GM12878 (cell line): Measurements from ENCODE around the gene CAV2. TPM values are rescaled to one million over a fixed set of nuclear protein-coding genes. Genes with fewer than 3 reads are reported as not detected.
A peak's percentile ranks its signal among the peaks of the same experiment; 100 is the strongest.

Experiments
- ATAC-seq: fragments of 200-7000 bp; cut with Tn5 transposase; 3 replicates; pipeline ENCODE4 v1.9.1; 2020; ENCODE audit warnings: mild to moderate bottlenecking, moderate library complexity
- BruUV-seq: library from RNA; stranded (reverse); fragments of 400-500 nt; replicated peaks from 2 replicates; lab custom pipeline; 2021; lab: Mats Ljungman, UMichigan
- CTCF ChIA-PET: fragments of 300-600 bp; sonication (Branson Sonifier 250); formaldehyde crosslinking; extraction: SDS; loops from one replicate; lab custom pipeline; 2021; ENCODE audit warnings: inconsistent platforms; lab: Yijun Ruan, JAX
- POLR2A ChIA-PET: fragments of 350-600 bp; formaldehyde crosslinking; extraction: SDS; loops from one replicate; lab custom pipeline; 2021; ENCODE audit warnings: inconsistent platforms; lab: Charles Lee
- RAD21 ChIA-PET: fragments of 300-600 bp; sonication (Branson Sonifier 250); formaldehyde crosslinking; loops from one replicate; lab custom pipeline; 2023; ENCODE audit warnings: antibody characterized with exemption; ENCODE audit not compliant: unreplicated experiment; lab: Charles Lee
- SMC1A ChIA-PET: fragments of 300-600 bp; sonication (Branson Sonifier 250); formaldehyde crosslinking; loops from one replicate; lab custom pipeline; 2023; ENCODE audit not compliant: unreplicated experiment, uncharacterized antibody; lab: Charles Lee
- DNase-seq: peaks from one replicate; pipeline ENCODE4 v3.0.0-alpha.2; 2011; ENCODE audit warnings: low read depth, low spot score
- FAIRE-seq: peaks from 3 replicates; lab custom pipeline; 2011; peaks lifted over from hg19 to GRCh38; lab: Jason Lieb, UNC
- H2AFZ ChIP-seq: 2 replicates; pipeline ENCODE4 v1.6.0; 2011; ENCODE audit warnings: low read depth, low read length, control low read depth; ENCODE audit not compliant: control insufficient read depth
- H3K27ac ChIP-seq: 2 replicates; pipeline ENCODE4 v1.5.1; 2011; ENCODE audit warnings: control low read depth; ENCODE audit not compliant: control insufficient read depth, insufficient read depth
- H3K27me3 ChIP-seq, 2 experiments: replicated peaks in 1 of 2; 2 replicates each; pipeline versions ENCODE4 v1.6.0 to v1.6.1; 2011; ENCODE audit warnings: low read length in 1 of 2; ENCODE audit not compliant: control insufficient read depth in 2 of 2, insufficient read depth in 2 of 2
- H3K36me3 ChIP-seq, 2 experiments: 2 replicates each; pipeline ENCODE4 v1.5.1; 2011; ENCODE audit warnings: low read length in 1 of 2; ENCODE audit not compliant: control insufficient read depth in 2 of 2, insufficient read depth in 2 of 2
- H3K4me1 ChIP-seq: 2 replicates; pipeline ENCODE4 v1.6.1; 2011; ENCODE audit warnings: mild to moderate bottlenecking, low read length, moderate library complexity, mixed read lengths; ENCODE audit not compliant: control insufficient read depth, insufficient read depth
- H3K4me2 ChIP-seq: 2 replicates; pipeline ENCODE4 v1.6.0; 2011; ENCODE audit warnings: control low read depth; ENCODE audit not compliant: control insufficient read depth, insufficient read depth
- H3K4me3 ChIP-seq: fragments of 200-600 bp; sonication (generic); 2 replicates; pipeline ENCODE4 v1.5.1; 2016
- H3K79me2 ChIP-seq: 2 replicates; pipeline ENCODE4 v1.6.0; 2011; ENCODE audit warnings: low read length; ENCODE audit not compliant: control insufficient read depth, insufficient read depth
- H3K9ac ChIP-seq: 2 replicates; pipeline ENCODE4 v1.8.0; 2011; ENCODE audit warnings: low read length, control low read depth, mixed read lengths; ENCODE audit not compliant: control insufficient read depth, insufficient read depth
- H3K9me3 ChIP-seq: replicated peaks from 3 replicates; pipeline ENCODE4 v1.5.1; 2011; ENCODE audit warnings: mild to moderate bottlenecking, low read length; ENCODE audit not compliant: control insufficient read depth, insufficient read depth
- H4K20me1 ChIP-seq: 2 replicates; pipeline ENCODE4 v1.6.0; 2011; ENCODE audit not compliant: control insufficient read depth, insufficient read depth
- EZH2 ChIP-seq: IDR thresholded peaks from 2 replicates; pipeline ENCODE4 v1.6.1; 2012; ENCODE audit warnings: low read depth, mild to moderate bottlenecking, control low read depth, inconsistent platforms, low read length, borderline replicate concordance; ENCODE audit not compliant: control insufficient read depth
- FOS ChIP-seq: IDR thresholded peaks from 3 replicates; pipeline ENCODE4 v1.6.1; 2011; ENCODE audit warnings: borderline replicate concordance; ENCODE audit not compliant: insufficient read length; ENCODE audit errors: extremely low read depth
- IKZF2 ChIP-seq, 2 experiments: fragments of 450-650 bp; IDR thresholded peaks; 2 replicates each; pipeline ENCODE4 v1.6.1; 2017; ENCODE audit warnings: mild to moderate bottlenecking in 2 of 2, moderate library complexity in 2 of 2
- RUNX3 ChIP-seq: IDR thresholded peaks from 2 replicates; pipeline ENCODE4 v1.6.1; 2012; ENCODE audit warnings: low read length, inconsistent platforms
- SP1 ChIP-seq: IDR thresholded peaks from one replicate; pipeline ENCODE4 v1.6.1; 2011; ENCODE audit warnings: low read depth, low read length
- SREBF1 ChIP-seq: IDR thresholded peaks from 2 replicates; pipeline ENCODE4 v1.6.1; 2012; ENCODE audit warnings: mild to moderate bottlenecking, low read length
- TARDBP ChIP-seq: IDR thresholded peaks from 2 replicates; pipeline ENCODE4 v1.6.1; 2016; ENCODE audit warnings: borderline replicate concordance
- ZNF24 ChIP-seq: fragments of 450-650 bp; IDR thresholded peaks from 2 replicates; pipeline ENCODE4 v1.6.1; 2017; ENCODE audit warnings: antibody characterized with exemption, mild to moderate bottlenecking
- ZZZ3 ChIP-seq: IDR thresholded peaks from 2 replicates; pipeline ENCODE4 v1.6.1; 2011; ENCODE audit warnings: low read depth; ENCODE audit not compliant: control insufficient read depth, insufficient read length
- WGBS: methylation state at CpG from one replicate; pipeline ENCODE4 v1.1.6; 2016; ENCODE audit warnings: low lambda C conversion rate; ENCODE audit not compliant: insufficient replicate concordance, insufficient coverage; ENCODE audit errors: missing lambda C conversion rate; 5-methylcytosine and 5-hydroxymethylcytosine counted together
- in situ Hi-C: fragments of 300-500 bp; cut with MboI; formaldehyde crosslinking; loops from 9 replicates; pipeline ENCODE4 v1.14.3; 2018; ENCODE audit warnings: mixed read lengths
- intact Hi-C: fragments of 100-400 bp; cut with micrococcal nuclease; formaldehyde crosslinking; loops from one replicate; pipeline ENCODE4 v1.14.2; 2022; ENCODE audit not compliant: unreplicated experiment
- polyA plus RNA-seq, 11 experiments: library from polyadenylated mRNA; depleted of rRNA in 4 of 11; unstranded in 6 of 11; stranded (reverse) in 5 of 11; fragments of >200 nt; fragmentation: Nextera tagmentation in 4 of 11; fragmentation: Illumina TruSeq in 1 of 11; extraction: Ambion mirVana in 4 of 11; extraction: Trizol in 1 of 11; gene quantifications; 1 replicate in 1 of 11; 2 replicates in 10 of 11; pipeline versions ENCODE4 v1.2.1 to v1.2.3, GENCODE V29; 2011 to 2016; ENCODE audit warnings: inconsistent platforms in 2 of 11, missing spikeins in 2 of 11, low read depth in 1 of 11
- total RNA-seq, 4 experiments: library from RNA; depleted of rRNA in 3 of 4; stranded (reverse); fragments of >200 nt in 3 of 4; fragmentation: Illumina TruSeq in 1 of 4; extraction: Trizol in 1 of 4; gene quantifications; 2 replicates each; pipeline versions ENCODE4 v1.2.1 to v1.2.3, GENCODE V29; 2013 to 2021

Gene CAV2
- total and polyA plus RNA-seq, 10 of the 15 experiments (the other 5 are each of a cell fraction or from before 2014, with no cell fraction given) = 0.77 to 11.4 (median 2.5) TPM

GRCh38 chr7:116497708-116498107 is 1.8 kb upstream of the CAV2 start:
- in situ Hi-C loops = no loop called here
- Histone ChIP-seq H3K4me3 (no peak overlapping the region), H3K4me1 (peaks cover 12% of the 10 kb centered on the region), H3K27ac (no peak overlapping the region), H3K79me2 (no peaks in the 10 kb centered on the region), H3K36me3 (no peaks in the 10 kb centered on the region), H3K9me3 (no peaks in the 10 kb centered on the region), H3K4me2 (no peak overlapping the region), H2AFZ (no peak overlapping the region), H3K27me3 (peaks cover 0 to 2% of the 10 kb centered on the region in 2 experiments; a peak in 1 of 4 replicates), H4K20me1 (no peaks in the 10 kb centered on the region), H3K9ac (no peak overlapping the region)
- DNase-seq (no peak), FAIRE-seq (no peak), ATAC-seq (no peak)
- WGBS = 0% methylated on average over 1 of the region's 1 CpG
- POLR2A ChIA-PET = no interaction called here
- SMC1A ChIA-PET = no interaction called here
- TF ChIP-seq ZNF24 (no peak), RUNX3 (no peak), SP1 (no peak), EZH2 (no peak), TARDBP (no peak), FOS (no peak)
- intact Hi-C loops = no loop called here
- RAD21 ChIA-PET = no interaction called here
- CTCF ChIA-PET = no interaction called here
- BruUV-seq = no TSS peak

- no peak for FAIRE-seq
- SMC1A ChIA-PET = no interaction called here
- TF ChIP-seq IKZF2 (IDR thresholded peaks at IDR 0.05) (0 out of 4 replicates have a peak, but pooled peaks have one; percentile 15 to 18), ZZZ3 (no peak), RUNX3 (peak; percentile 81), SREBF1 (no peak), EZH2 (0 out of 2 replicates have a peak, but pooled peaks have one; percentile 62)
These were observed 728 bp downstream of the CAV2 start for GRCh38 chr7:116500078-116500853.

More at GRCh38 chr7:116500078-116500853, 728 bp downstream of the CAV2 start:
- in situ Hi-C loops (no loop called here), intact Hi-C loops (no loop called here)
- H4K20me1 ChIP-seq = no peaks in the 10 kb centered on the region
- H2AFZ ChIP-seq = peak overlapping the region; percentile 67
- no peaks in the 10 kb centered on the region for H3K9me3 ChIP-seq
- no peaks in the 10 kb centered on the region for H3K36me3 ChIP-seq
- H3K4me2 ChIP-seq = peak overlapping the region; percentile 87
- RAD21 ChIA-PET = no interaction called here
- ATAC-seq (peak; percentile 80), DNase-seq (no peak)
- CTCF ChIA-PET = interaction anchor here (0.5 kb wide), 1 partner anchor 241 kb away, joined by 4 read pairs; no protein-coding TSS in a partner anchor
- H3K9ac ChIP-seq = no peak overlapping the region; the same call in 1 of the 2 replicates
- POLR2A ChIA-PET = no interaction called here
- no peak overlapping the region for H3K27ac ChIP-seq
- BruUV-seq = TSS peak; percentile 53
- peak overlapping the region; percentile 68 for H3K4me3 ChIP-seq
- H3K79me2 ChIP-seq = no peaks in the 10 kb centered on the region
- peaks cover 12% of the 10 kb centered on the region for H3K4me1 ChIP-seq
- 6% methylated on average over 30 of the region's 36 CpGs for WGBS
- peaks cover 0 to 2% of the 10 kb centered on the region in 2 experiments; a peak in 1 of 4 replicates for H3K27me3 ChIP-seq
